Effector memory CD8-positive, alpha-beta T cell (primary cell): ENCODE measurements around the gene SLC23A1.

ENCODE experiments used
- ATAC-seq: fragments of 150-1000 bp; cut with Tn5 transposase; replicated peaks from 2 replicates; pipeline ENCODE4 v1.10.0; 2021; ENCODE audit warnings: mild to moderate bottlenecking, moderate library complexity
- DNase-seq, 3 experiments: peaks; one replicate each; pipeline ENCODE4 v3.0.0; 2021
- H3K27ac Mint-ChIP-seq, 2 donors: one replicate each; pipeline ENCODE4 v1.8.0; 2022; ENCODE audit warnings: mild to moderate bottlenecking in 2 of 2, mixed read lengths in 2 of 2, moderate library complexity in 2 of 2
- H3K27me3 Mint-ChIP-seq, 2 donors: one replicate each; pipeline ENCODE4 v1.8.0; 2022; ENCODE audit warnings: mixed read lengths in 2 of 2
- H3K36me3 Mint-ChIP-seq: one replicate; pipeline ENCODE4 v1.8.0; 2022; ENCODE audit warnings: mild to moderate bottlenecking, moderate library complexity, mixed read lengths; ENCODE audit not compliant: insufficient read depth
- H3K4me1 Mint-ChIP-seq, 2 donors: one replicate each; pipeline ENCODE4 v1.8.0; 2022; ENCODE audit warnings: low read depth in 2 of 2, mixed read lengths in 2 of 2
- H3K4me3 Mint-ChIP-seq, 2 donors: one replicate each; pipeline ENCODE4 v1.8.0; 2022; ENCODE audit warnings: mild to moderate bottlenecking in 2 of 2, mixed read lengths in 2 of 2, moderate library complexity in 2 of 2
- H3K9me3 Mint-ChIP-seq, 2 donors: one replicate each; pipeline ENCODE4 v1.8.0; 2022; ENCODE audit warnings: mixed read lengths in 2 of 2

SLC23A1 gene

DNA sequence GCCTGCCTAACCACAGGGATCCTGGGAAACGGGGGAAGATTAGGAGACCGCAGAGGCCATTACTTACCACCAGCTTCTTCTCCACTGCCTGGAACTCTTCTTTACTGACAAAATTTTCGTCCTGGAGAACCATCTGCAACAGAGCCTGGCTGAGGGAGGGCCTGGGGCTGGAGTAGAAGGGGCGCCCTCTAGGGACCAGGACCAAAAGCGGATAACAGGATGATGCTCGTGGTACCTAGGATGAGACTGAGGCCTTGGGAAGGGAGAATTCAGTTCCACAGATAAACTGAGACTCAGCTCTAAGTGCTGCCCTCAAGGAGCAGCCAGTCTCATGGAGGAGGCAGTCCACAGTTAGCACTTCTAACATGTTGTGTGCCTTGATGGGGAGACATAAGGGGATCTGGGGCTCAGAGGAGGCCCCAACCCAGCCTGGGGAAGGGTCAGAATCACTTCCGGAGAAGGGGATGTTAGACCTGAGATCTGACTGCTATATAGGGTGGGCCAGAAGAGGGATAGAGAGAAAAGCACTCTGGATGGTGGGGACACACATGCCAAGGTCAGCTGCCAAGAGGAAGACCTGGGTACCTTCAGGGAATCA is 19.6 kb upstream of the SLC23A1 start:
- ATAC-seq = no peak
- peaks cover 25 to 27% of the 10 kb centered on the region in 2 donors for H3K4me1 Mint-ChIP-seq
- no peak for DNase-seq

DNA sequence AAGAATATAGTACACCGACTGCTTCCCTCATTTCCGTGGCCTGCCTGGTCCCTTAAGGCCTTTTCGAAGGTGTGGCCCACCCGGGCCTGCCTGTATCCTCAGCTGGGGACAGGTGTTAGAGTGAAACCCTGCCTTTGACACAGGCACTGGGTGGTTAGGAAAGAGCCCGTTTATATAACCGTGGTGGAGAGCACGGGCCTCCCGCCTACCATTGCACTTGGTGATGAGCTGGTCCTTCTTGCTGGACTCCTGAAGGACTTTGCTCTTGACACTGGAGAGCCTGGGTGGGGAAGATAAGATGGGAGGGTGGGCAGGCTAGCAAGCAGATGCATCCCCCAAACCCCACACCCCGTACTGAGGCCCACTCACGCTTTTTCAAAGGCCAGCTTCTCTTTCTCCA is 18.4 kb upstream of the SLC23A1 start:
- H3K36me3 Mint-ChIP-seq = peaks cover 6% of the 10 kb centered on the region
- H3K27ac Mint-ChIP-seq = no peak overlapping the region
- ATAC-seq = no peak
- no peak overlapping the region for H3K4me3 Mint-ChIP-seq
- no peaks in the 10 kb centered on the region for H3K9me3 Mint-ChIP-seq
- H3K27me3 Mint-ChIP-seq = no peaks in the 10 kb centered on the region
- peaks cover 25 to 28% of the 10 kb centered on the region in 2 donors for H3K4me1 Mint-ChIP-seq
- DNase-seq = no peak

More for the DNA sequence above, 19.6 kb upstream of the SLC23A1 start:
- no peaks in the 10 kb centered on the region for H3K9me3 Mint-ChIP-seq
- H3K4me3 Mint-ChIP-seq = peak overlapping the region; percentile 89 to 91
- H3K27ac Mint-ChIP-seq = peak overlapping the region; percentile 94 to 95
- peaks cover 6% of the 10 kb centered on the region for H3K36me3 Mint-ChIP-seq
- H3K27me3 Mint-ChIP-seq = no peaks in the 10 kb centered on the region

DNA sequence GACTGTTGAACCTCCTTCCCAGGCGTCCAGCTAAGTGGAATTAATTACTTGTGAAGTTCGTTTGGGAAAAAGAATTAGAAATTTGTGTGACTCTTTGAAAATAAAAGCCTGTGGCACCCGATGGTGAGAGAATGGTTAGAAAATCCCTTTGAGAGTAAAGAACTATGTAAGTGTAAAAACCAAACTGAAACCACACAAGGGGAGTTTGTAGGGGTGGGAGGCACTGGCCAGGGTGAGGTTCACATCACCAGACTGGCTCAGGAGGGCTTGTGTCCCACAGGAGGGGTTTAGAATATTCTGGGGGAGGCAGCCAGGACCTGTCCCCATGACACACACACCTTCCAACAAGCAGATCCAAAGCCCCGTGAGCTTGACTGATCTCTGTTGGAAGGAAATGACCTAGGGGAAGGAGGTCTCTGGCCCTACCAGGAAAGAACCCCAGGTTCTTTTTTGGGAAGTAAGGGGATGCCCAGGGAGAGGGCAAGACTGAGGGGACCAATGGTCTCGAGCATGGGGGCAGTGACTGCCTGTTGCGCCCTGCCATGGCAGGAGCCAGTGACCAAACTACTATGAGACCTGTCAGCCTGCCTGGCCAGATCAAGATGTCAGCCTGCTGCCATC is 16.5 kb upstream of the SLC23A1 start:
- Mint-ChIP-seq H3K36me3 (peaks cover 6% of the 10 kb centered on the region), H3K27ac (peak overlapping the region in 1 of 2 donors; percentile 33), H3K4me1 (peaks cover 24 to 29% of the 10 kb centered on the region in 2 donors), H3K4me3 (peak overlapping the region in 1 of 2 donors; percentile 2), H3K27me3 (no peaks in the 10 kb centered on the region), H3K9me3 (no peaks in the 10 kb centered on the region)
- no peak for ATAC-seq
- no peak for DNase-seq

DNA sequence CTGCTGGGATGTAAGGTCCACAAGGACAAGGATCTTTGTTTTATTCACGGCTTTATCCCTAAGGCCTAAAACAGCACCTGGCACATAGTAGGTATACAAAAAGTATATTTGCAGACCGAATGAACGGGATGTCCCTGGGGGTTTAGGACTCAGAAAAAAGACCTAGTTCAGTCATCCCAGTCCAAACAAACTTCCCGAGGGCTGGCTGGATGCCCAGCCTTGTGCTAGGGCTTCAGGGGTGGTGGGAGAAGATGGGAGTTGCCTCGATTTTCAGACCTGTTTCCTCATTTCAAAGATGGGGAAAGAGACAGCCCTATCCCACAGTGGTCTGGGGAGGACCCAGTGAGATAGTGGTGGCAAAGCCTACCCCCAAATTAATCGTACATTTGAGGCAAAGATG is 14.8 kb upstream of the SLC23A1 start:
- Mint-ChIP-seq H3K36me3 (no peaks in the 10 kb centered on the region), H3K4me3 (no peak overlapping the region), H3K9me3 (no peaks in the 10 kb centered on the region), H3K4me1 (peaks cover 11 to 18% of the 10 kb centered on the region in 2 donors), H3K27ac (no peak overlapping the region), H3K27me3 (no peaks in the 10 kb centered on the region)
- DNase-seq (no peak), ATAC-seq (no peak)

DNA sequence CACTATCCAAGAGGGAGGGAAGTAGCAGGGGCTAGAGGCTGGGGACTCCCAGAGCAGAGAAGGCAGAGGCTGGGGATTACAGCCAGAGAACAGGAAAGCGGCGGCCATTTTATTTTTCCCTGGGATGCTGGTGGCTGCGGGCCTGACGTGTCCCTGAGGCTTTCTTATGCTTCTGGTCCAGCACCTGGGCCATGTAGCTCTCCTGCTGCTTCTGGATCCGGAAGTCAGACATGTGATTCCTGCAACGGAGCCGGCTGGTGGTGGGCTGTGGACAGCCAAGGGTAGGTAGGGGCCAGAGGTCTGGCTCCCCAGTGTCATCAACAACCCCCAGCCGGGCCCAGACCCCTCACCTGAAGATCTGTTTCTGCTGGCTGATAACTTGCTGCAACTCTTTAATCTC is 13.6 kb upstream of the SLC23A1 start:
- Mint-ChIP-seq H3K36me3 (no peaks in the 10 kb centered on the region), H3K4me3 (no peak overlapping the region), H3K27ac (no peak overlapping the region), H3K9me3 (no peaks in the 10 kb centered on the region), H3K27me3 (no peaks in the 10 kb centered on the region), H3K4me1 (peaks cover 13 to 16% of the 10 kb centered on the region in 2 donors)
- DNase-seq (no peak), ATAC-seq (no peak)

DNA sequence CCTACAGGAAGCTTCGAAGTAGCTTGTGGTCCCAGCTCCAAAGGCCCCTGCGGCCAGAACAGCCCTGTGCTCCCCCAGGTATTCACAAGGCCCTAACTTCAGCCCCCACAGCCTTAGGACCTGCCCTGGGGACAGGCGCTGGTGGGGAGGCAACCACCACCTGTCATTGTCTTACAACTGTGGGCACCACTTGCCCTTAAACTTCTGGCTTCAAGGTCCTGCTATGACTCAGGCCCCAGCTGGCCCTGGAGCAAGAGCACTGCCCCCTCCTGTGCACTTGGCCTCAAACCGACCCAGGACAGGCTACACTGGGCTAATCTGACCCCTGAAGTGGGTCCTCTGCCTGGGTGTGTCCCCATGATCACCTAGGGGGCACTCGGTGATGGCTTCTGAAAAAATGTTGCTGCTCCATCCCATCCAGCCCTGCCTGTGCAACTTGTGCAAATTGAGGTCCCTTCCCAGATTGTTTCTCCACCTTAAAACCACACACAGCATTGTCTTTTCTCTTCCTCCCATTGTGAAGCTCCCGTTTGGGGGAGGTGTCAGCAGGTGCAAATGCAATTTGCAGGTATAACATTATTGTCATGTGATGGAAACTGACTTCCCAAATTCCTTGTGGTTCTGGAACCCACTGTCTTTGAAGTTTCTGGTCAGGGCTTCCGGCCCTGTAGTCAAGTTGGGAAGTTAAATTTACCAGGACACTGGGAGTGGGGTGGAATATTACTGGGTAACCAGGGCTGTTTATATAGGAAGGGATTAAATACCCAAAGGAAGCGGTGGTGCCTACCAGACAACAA is 12.9 kb upstream of the SLC23A1 start:
- H3K4me3 Mint-ChIP-seq = peak overlapping the region in 1 of 2 donors; percentile 63
- no peaks in the 10 kb centered on the region for H3K36me3 Mint-ChIP-seq
- no peak for ATAC-seq
- DNase-seq = no peak
- peaks cover 19 to 22% of the 10 kb centered on the region in 2 donors for H3K4me1 Mint-ChIP-seq
- H3K27ac Mint-ChIP-seq = no peak overlapping the region
- H3K27me3 Mint-ChIP-seq = no peaks in the 10 kb centered on the region
- H3K9me3 Mint-ChIP-seq = no peaks in the 10 kb centered on the region

DNA sequence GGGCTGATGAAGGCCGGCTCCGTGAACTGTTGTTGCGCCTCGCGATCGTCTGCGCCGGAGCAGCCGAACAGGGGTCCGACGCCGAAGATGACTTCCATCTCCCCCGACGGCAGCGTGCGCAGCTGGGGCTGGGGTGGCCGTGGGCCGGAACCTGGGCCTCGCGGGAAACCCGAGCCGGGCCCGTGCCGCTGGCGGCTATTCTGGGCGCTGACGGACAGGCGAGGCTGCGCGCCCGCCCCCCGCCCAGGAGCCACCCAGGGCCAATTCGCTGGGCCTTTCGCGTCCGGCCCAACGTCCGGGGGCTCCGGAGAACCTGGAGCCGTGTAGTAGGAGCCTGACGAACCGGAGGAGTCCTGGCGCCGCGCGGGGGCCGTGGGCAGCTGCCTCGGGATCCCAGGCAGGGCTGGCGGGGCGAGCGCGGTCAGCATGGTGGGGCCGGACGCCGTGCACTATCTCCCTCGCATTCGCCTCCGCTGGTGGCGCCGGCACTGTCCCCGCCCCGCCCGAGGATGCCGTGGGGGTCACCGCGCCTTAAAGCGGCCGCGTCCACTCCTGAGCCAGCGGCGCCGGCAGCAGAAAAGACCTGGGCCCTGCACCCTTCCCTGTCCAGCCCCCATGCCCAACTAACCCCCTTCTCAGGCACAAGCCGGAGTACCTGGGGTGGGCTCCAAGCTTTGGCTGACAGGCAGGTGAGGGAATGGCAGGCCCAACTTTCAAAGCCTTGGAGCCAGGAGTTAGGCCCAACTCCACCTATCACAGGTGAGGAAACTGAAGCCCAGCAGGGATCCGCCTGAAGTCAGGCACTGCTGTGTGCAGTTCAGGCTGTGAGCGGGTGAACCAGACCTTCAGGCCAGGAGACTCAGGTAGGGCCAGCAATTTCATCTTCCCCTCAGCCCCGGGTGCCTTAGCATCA is 11.8 kb upstream of the SLC23A1 start, which contains the start of gene PROB1:
Gene PROB1 (minus strand): TSS at position 451 of the 913 bp plus-strand sequence. CDS start 23 bp downstream, at position 428.
- DNase-seq = no peak
- H3K4me1 Mint-ChIP-seq = peaks cover 30 to 34% of the 10 kb centered on the region in 2 donors
- peak within 1 kb of the TSS; percentile 92 to 93 for H3K4me3 Mint-ChIP-seq
- H3K9me3 Mint-ChIP-seq = no peaks in the 10 kb centered on the region
- H3K27ac Mint-ChIP-seq = no peak within 1 kb of the TSS
- no peak for ATAC-seq
- no peaks in the 10 kb centered on the region for H3K27me3 Mint-ChIP-seq
- peaks cover 4% of the 10 kb centered on the region for H3K36me3 Mint-ChIP-seq

DNA sequence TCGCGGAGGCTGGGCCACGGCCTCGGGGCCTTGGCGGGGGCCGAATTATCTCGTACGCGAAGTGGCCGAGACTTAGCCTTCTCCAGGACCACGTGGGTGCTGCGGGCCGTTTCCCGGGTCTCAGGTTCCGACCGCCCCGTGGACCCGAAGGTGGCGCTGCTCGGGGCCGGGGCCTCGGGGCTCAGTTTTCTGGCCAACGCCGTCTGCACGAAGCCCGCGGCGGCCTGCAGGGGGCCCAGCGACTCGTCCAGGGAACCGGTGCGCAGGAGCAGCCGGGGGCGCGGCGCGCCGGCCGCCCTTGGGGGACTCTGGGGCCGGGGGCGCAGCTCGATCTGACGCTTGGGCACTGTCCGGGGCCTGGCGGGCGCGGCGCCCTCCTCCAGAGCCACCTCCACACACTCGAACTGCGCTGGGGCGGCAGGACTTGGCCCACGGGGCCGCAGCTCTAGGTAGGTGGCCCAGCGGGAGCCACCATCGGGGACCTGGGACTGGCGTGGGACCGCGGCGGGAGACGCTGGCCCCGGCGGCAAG is 11.1 kb upstream of the SLC23A1 start:
- Mint-ChIP-seq H3K27ac (no peak overlapping the region), H3K4me3 (peak overlapping the region; percentile 92 to 93), H3K4me1 (peaks cover 31 to 37% of the 10 kb centered on the region in 2 donors), H3K36me3 (peaks cover 10% of the 10 kb centered on the region), H3K9me3 (no peaks in the 10 kb centered on the region), H3K27me3 (no peaks in the 10 kb centered on the region)
- DNase-seq (peak; percentile 33 to 42 (median 37)), ATAC-seq (no peak)

DNA sequence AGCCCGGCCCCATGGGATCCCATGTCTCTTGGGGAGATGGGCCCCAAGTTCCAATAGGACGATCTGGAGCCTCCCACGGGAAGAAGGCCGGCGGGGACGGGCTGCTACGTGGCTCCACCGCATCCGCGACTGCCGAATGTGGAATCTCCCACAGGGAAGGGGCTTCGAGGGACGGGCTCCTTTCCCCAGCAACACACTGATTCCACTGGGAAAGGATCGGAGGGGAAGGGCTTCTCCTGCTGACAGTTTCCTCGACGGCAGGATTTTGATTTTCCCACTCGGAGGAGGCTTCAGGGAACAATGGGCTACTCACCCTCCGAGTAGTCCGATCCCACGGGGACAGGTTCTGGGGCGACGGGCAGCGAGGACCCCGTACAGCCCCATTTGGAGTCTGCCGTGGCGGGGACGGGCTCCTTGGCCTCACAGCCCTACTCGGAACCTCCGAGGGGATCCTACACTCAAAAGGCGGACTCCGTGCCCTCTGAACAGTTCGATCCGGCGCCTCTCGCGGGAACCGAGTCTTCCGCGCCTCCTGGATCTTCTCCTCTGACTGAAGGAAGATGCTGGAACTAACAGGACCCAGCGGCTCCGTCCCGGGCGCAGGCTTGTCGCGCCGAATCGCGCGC is 10.5 kb upstream of the SLC23A1 start:
- H3K36me3 Mint-ChIP-seq = peaks cover 10% of the 10 kb centered on the region
- H3K27ac Mint-ChIP-seq = peak overlapping the region; percentile 78 to 89
- no peaks in the 10 kb centered on the region for H3K9me3 Mint-ChIP-seq
- peak overlapping the region; percentile 92 to 93 for H3K4me3 Mint-ChIP-seq
- ATAC-seq (no peak), DNase-seq (no peak)
- no peaks in the 10 kb centered on the region for H3K27me3 Mint-ChIP-seq
- H3K4me1 Mint-ChIP-seq = peaks cover 34 to 39% of the 10 kb centered on the region in 2 donors

DNA sequence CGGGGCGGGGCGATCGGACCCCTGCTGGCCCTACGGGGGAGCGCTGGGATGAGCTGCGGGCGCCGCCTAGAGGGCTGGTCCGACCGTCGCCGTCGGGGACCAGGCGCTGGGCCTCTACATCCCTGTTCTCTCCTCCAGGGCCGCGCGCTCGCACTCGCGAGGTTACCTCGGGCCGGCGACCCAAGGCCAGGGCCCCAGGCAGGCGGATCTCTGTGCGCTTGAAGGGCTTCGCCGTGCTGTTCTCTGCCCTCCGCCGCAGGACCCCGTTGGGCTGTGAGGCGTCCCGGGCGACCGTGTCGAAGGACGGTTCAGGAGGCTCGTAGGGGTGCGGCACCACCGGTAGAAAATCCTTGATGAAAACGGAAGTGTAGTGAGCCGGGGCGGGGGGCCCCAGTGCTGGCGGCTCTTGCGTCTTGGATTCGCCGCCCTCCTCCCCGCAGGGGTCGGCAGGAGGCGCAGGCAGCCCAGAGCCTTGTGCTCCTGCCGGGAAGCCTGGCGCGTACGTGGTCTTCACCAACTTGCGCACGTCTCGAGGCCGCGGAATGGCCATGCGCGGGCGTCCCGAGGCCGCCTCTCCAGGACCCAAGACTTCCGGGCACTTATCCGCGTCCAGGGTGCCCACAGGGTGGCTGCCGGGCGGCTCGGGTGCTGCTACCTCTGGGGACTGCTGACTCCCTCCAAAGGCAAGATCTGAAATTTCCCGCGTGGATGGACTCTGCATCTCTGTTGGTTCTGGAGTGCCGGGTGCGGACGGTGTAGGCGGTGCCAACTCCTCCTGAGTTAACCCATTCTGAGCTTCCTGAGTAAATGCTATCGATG is 9.8 kb upstream of the SLC23A1 start:
- ATAC-seq (peak; percentile 66), DNase-seq (peak; percentile 74 to 77 (median 76))
- peak overlapping the region; percentile 92 to 93 for H3K4me3 Mint-ChIP-seq
- no peaks in the 10 kb centered on the region for H3K27me3 Mint-ChIP-seq
- H3K4me1 Mint-ChIP-seq = peaks cover 34 to 44% of the 10 kb centered on the region in 2 donors
- no peaks in the 10 kb centered on the region for H3K9me3 Mint-ChIP-seq
- H3K36me3 Mint-ChIP-seq = peaks cover 10% of the 10 kb centered on the region
- peak overlapping the region; percentile 78 to 89 for H3K27ac Mint-ChIP-seq

DNA sequence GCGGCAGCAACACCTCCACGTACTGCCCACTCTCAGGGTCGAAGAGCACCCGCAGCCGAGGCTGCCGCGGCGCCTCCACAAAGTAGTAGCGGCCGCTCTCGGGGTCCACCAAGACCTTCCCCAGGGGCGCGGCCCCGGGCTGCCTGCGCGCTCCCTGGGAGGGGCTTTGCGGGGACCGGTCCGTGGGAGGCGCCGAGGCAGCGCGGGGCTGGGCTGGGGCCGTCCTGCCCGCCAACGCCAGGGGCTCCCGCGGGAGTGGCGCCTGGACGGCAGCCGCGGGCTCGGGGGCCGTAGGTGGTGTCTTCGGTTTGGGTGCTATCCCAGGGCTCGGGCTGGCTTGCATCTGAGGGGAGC is 9.2 kb upstream of the SLC23A1 start:
- Mint-ChIP-seq H3K27me3 (no peaks in the 10 kb centered on the region), H3K4me3 (peak overlapping the region; percentile 92 to 93), H3K9me3 (no peaks in the 10 kb centered on the region), H3K27ac (peak overlapping the region; percentile 96 to 98), H3K36me3 (peaks cover 10% of the 10 kb centered on the region), H3K4me1 (peaks cover 34 to 44% of the 10 kb centered on the region in 2 donors)
- ATAC-seq (no peak), DNase-seq (no peak)
